Renal cortex interstitium (tissue), 11 donors: ENCODE results near the gene PYCARD. TPM values are rescaled to one million over a fixed set of nuclear protein-coding genes. Genes with fewer than 3 reads are reported as not detected.
"Not testable (repeated sequence)": the region's sequence is repeated elsewhere in the genome, so short reads cannot be mapped to it uniquely, and the experiment has no call there.

Experiments used
- DNase-seq, 11 donors: peaks; one replicate each; pipeline ENCODE4 v3.0.0-alpha.2; 2013; ENCODE audit warnings: low read depth in 9 of 11, low spot score in 4 of 11; ENCODE audit errors: extremely low read depth in 1 of 11
- polyA plus RNA-seq, 3 donors: library from polyadenylated mRNA; unstranded; fragments of 120-200 nt; gene quantifications; one replicate each; pipeline ENCODE4 v1.2.1, GENCODE V29; 2013; ENCODE audit not compliant: insufficient read length in 3 of 3

Gene PYCARD
- polyA plus RNA-seq, 3 donors: 7.2 to 11.1 (median 10.9) TPM

- no peak for DNase-seq
Measured at GRCh38 chr16:31196324-31197088, 6.1 kb downstream of the PYCARD start.

DNA sequence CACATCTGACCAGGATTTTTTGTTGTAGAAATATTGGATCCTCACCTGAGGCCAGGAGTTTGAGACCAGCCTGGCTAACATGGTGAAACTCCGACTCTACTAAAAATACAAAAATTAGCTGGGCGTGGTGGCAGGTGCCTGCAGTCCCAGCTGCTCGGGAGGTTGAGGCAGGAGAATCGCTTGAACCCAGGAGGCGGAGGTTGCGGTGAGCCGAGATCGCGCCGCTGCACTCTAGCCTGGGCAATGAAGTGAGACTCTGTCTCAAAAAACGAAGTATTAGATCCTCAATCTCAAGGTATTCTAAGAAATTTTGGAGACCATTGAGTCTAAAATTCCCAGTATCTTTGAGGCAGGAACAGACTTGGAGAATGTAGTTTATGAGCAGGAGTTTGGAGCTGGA lies 6.7 kb downstream of the PYCARD start:
- DNase-seq: not testable (repeated sequence)

DNA sequence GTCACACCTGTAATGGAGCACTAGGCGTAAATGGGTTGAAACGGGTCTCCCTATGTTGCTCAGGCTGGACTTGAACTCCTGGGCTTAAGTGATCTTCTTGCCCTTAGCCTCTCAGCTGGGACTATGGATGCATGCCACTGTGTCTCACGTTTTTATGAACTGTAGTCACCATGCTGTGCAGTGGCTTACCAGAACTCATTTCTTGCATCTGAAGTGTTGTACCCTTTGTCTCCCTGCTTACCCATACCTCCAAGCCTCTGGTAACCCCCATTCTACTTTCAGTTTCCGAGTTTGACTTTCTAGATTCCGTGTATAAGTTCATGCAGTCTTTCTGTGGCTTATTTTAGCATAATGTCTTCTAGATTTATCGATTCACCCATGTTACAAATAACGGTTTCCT lies 7.7 kb downstream of the PYCARD start:
- DNase-seq: no peak

- no peak for DNase-seq
Measured at GRCh38 chr16:31193874-31194273, 8.7 kb downstream of the PYCARD start.

DNA sequence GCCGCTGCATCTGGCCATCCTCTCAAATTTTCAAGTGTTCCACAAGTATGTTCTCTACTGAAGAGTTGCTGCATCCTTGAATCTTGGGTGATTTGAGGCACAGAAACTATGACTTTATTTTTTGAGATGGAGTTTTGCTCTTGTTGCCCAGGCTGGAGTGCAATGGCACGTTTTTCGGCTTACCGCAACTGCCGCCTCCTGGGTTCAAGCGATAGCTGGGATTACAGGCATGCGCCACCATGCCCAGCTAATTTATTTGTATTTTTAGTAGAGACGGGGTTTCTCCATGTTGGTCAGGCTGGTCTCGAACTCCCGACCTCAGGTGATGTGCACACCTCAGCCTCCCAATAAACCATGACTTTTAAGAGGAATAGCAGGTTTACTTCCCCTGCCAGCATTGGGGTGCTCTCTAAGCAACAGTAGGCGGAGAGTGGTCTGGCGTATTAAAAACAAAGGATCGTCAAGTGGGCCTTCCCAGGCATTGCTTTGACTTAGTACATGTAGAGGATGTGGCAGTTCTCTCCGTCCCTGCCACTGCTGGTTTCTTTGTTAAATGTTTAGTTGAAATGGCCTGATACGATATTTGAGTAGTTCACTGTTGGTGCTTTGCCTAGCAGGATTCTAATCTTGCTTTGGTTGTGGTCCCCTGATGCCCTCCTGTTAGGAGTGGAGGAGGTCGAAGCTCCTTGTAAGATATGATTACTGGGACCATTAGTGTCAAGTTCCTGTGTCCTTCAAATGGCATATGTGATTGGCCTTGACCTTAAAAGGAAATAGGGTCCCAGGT lies 9.5 kb downstream of the PYCARD start:
- no peak for DNase-seq

GRCh38 chr16:31191697-31192428 lies 10.7 kb downstream of the PYCARD start:
- no peak for DNase-seq

DNA sequence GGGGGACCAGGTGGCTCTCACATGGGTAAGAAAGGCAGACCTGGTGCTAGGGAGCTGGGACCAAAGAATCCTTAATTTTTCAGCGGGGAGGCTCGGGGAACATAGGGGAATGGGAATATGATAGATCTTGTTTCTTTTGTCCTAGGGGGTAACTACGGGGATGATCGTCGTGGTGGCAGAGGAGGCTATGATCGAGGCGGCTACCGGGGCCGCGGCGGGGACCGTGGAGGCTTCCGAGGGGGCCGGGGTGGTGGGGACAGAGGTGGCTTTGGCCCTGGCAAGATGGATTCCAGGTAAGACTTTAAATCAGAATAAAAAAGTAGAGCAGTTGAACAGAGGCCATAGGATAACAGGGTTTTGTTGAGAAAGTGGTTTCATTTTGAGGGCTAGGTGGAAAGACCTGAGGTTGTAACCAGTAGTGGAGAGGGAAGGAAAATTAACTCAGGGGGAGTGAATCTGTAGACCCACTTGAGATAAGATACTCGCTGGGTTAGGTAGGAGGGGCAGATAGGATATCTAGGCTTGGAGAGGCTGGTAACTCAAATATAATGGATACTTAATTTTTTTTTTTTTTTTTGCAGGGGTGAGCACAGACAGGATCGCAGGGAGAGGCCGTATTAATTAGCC lies 11.6 kb downstream of the PYCARD start:
- no peak for DNase-seq

GRCh38 chr16:31190061-31190460 lies 12.5 kb downstream of the PYCARD start:
- no peak for DNase-seq

DNA sequence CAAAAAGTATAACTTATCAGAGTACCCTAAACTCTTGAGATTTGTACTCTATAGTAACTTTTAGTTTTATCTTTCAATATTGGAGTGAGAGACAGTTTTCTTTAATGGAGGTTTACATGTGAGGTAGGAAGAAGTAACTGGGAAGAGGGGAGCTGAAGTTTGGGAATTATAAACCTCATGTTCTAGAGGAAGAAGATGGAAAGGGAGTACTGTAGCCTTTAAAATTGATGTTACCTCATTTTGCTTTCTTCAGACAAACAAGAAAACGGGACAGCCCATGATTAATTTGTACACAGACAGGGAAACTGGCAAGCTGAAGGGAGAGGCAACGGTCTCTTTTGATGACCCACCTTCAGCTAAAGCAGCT lies 13.2 kb downstream of the PYCARD start:
- no peak for DNase-seq

DNA sequence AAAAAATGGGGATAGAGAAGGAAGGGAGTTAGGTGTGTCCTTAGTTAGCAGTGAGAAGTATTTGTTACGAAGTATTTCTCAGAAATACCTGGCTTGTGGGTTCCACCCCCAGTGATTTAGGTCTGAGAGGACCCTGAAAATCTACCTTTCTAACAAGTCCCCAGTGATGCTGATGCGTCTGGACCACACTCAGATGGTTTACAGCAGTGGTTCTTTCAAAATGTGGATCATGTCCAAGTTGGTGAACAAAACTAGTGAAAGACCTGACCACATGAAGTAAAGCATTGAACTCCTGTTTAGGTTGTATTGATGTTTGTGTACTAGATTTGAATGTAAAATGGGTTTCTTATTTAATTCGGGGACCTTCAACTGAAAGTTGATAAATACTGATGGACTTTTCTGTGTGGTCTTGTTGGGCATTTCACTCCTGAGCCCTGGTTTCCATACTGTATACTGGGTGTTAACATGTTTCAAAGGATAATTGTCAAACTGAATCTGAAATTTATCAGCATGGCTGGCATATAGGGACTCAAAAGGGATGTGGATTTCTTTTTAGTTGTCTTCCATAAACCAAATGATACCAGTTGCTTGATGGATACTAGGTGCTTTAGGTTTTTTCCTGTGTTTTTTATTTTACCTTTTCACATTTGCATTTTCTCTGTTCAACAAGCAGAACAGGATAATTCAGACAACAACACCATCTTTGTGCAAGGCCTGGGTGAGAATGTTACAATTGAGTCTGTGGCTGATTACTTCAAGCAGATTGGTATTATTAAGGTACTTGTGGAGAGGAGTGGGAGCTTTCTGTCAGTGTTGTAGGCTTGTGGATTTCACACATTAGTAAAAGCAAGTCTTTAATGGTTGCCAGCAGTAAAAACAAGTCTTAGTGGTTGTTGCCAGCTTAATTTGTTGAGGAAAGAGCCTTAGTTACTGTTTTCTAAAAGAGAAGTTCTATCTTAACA lies 13.8 kb downstream of the PYCARD start:
- DNase-seq: no peak

DNA sequence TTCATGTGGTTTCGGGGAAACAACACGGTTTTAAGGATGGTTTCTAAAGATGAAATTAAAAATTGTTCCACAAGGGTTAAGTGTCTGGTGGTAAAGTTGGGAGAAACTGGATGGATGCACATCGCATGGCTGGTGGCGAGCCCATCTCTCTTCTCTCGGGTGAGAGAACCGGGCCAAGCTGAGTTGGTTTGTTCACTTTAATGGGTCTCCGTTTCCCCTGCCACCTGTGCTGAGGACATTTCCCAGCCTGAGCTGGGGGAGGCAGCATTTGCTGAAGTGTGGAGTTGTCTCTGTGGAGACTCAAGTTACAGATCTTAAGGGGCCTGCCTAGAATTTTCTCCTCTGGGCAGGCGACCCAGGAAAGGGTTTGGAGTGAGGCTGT lies 14.8 kb downstream of the PYCARD start:
- DNase-seq: no peak

- DNase-seq: no peak
Measured at GRCh38 chr16:31186930-31187807, 15.4 kb downstream of the PYCARD start.

DNA sequence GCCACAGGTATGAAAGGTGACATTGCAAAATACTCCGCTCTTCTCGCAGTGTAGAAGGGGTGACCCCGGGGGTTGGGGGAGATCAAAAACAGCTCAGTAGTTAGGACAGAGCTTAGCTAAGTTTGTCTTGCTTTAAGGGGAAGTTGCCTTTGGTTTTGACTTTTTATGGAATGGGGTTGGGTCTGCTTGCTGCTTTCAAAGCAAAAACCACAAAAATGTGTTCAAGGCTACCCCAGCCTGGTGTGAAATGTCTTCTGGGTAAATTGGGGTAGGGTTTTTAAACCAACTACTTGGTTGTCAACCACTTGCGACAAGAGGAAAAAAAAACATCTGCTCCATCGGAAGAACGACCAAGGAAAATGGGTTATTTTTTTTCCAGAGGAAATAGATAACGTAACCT lies 16.4 kb downstream of the PYCARD start:
- no peak for DNase-seq

GRCh38 chr16:31185339-31185738 lies 17.2 kb downstream of the PYCARD start:
- no peak for DNase-seq

DNA sequence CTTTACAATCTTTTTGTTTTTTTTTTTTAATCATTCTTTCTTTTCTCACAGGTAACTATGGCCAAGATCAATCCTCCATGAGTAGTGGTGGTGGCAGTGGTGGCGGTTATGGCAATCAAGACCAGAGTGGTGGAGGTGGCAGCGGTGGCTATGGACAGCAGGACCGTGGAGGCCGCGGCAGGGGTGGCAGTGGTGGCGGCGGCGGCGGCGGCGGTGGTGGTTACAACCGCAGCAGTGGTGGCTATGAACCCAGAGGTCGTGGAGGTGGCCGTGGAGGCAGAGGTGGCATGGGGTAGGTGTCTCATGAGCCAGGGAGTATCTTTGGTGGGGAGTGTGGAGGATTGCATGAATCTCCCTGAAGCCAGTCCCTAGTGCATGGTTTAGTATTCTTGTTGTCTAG lies 17.7 kb downstream of the PYCARD start:
- DNase-seq: no peak

DNA sequence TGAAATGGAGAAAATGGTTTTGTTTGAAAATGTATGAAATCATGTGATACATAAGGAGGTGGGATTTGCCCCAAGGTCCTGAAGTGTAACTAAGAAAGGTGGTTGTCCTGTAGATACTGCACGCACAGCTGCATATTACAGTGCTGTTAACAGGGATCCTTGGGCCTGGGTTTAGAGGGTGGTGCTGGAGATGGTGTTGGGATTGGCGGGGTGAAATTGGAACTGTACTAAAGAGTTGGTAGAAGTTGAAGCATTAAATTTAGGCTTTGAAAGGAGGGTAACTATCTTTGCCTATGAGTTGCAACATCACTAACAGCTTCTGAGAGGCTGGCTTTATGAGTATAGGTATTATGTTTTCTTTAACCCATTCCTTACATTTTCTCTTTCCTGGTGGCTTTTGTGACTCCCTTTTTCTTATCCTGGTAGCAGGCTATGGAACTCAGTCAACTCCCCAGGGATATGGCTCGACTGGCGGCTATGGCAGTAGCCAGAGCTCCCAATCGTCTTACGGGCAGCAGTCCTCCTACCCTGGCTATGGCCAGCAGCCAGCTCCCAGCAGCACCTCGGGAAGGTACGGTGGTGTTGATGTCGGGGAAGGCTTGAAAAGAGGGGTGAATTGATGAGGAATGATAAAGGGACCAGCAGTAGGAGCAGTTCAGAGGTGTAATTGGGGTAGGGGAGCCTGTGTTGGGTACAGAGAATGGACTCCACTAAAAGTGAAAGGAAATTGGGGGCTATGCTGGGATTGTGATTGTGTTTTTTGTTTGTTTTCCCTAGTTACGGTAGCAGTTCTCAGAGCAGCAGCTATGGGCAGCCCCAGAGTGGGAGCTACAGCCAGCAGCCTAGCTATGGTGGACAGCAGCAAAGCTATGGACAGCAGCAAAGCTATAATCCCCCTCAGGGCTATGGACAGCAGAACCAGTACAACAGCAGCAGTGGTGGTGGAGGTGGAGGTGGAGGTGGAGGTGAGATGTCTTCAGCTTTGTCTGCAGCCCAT lies 18.8 kb downstream of the PYCARD start:
- no peak for DNase-seq
